NCI-H446 treated with DMSO at 0.1 percent for 48 hours (cell line): ENCODE data around the gene SP8.

Experiments
- DNase-seq: peaks from one replicate; lab custom pipeline; 2025; lab: John Stamatoyannopoulos, UW

SP8 gene

DNA sequence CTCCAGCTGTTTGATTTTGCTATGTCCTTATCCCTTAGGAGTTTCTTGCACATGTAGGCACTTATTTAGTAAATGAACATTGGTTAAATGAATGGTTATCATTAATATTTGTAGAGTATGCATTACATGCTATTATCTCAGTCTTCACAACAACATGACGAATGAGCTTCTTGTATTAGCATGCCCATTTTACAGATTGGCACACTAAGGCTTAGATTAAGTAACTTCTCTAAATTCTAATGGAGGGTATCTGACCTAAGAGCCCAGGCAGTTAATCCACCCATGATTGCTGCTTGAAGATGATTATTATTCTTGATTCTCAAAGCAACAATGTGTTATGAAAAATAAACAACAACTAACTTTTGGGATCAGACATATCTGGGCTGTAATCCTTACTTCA, 32.7 kb downstream of the SP8 start:
- no peak for DNase-seq

DNA sequence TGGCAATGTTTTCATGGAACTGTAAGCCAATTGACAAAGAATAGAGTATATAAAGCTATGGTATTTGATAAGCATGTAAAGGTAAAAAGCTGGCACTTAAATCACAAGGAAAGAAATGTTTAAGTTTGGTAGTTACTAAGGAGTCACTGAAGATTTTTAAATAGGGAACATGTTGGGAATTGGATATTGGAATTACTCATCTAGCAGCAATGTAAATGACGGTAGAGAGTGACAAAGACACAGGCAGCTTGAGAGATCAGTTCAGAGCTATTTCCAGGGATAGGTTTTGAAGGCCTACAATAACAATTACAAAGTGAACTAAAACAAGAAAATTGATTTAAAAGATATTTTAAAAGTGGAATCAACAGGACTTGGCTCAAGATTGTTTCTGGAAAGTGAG, 36.8 kb downstream of the SP8 start:
- DNase-seq = no peak

DNA sequence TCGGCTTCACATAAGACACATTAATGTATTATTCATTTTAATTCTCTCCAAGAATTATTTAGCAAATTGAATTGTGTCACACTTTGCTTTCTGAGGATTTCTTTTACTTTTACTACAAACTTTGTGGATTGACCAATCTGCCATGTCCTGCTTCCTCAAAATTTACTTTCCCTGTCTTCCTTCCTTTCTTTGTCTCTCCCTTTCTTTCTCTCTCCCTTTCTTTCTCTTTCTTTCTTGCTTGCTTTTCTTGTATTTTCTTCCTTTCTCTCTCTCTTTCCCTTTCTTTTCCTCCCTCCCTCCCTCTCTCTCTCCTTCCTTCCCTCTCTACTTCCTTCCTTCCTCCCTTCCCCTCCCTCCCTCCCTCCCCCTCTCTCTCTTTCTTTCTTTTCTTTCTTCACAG, 37.8 kb downstream of the SP8 start:
- DNase-seq = no peak

DNA sequence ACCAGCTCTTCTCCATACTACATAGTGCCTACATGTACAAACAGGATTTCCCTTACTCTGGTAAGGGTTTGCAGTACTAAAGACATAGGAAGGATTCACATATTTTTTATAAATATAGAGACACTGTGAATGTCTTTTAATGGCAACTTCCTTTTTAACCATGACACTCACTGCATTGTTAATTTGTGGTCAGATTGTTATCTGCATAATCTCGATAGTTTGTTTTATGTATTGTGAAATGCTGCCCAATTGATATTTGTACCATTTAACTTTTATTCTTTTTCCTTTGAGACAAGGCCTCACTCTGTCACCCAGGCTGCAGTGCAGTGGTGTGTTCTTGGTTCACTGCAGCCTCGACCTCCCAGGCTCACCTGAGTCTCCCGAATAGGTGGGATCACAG, 39.7 kb downstream of the SP8 start:
- no peak for DNase-seq

DNA sequence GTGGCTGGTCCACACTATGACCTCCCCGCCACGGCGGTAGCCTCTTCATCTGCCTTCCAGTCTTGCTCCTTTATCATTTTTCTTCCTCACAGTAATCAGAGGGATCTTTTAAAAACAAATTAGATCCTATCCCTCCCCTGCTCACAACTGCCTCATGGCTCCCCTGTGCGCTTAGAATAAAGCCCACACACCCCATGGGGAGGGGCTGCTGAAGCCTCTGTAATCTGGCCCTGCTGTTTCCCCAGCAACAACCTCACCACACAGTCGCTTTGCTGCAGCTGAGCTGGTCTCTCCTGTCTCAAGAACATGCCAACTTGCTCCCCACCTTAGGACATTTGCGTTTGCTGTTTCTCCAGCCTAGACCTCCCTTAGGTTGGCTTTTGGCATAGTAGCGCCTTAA, 41.0 kb downstream of the SP8 start:
- DNase-seq = no peak

DNA sequence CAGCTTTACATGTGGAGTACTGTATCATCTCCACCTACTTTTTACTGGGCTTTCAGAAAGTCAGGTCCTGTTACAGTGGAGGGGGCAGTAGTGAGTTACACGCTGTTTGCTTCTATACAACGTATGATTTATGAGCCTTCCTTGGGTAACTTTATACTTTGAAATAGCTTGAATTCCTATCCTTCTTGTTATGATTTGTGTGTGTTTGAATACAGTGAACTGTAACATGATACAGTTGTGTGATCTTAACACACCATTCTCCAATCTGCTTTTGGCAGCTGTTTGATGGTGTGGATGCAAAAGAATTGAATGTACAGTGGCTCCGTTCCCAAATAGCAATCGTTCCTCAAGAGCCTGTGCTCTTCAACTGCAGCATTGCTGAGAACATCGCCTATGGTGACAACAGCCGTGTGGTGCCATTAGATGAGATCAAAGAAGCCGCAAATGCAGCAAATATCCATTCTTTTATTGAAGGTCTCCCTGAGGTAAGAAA, 41.7 kb downstream of the SP8 start:
- no peak for DNase-seq

DNA sequence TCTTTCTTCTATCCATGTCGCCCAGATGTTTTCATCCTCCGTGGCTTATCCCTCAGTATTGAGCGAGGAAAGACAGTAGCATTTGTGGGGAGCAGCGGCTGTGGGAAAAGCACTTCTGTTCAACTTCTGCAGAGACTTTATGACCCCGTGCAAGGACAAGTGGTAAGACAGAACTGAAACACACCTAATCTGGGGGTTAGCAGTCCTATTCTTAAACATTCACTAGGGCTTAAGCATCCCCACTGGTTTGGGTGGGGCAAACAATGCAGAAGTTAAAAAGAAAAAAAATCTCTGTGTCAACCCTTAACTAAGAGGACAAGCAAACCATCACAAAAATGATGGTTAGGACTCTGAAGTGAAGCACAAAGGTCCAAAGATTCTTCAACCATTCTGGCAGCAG, 43.8 kb downstream of the SP8 start:
- no peak for DNase-seq

DNA sequence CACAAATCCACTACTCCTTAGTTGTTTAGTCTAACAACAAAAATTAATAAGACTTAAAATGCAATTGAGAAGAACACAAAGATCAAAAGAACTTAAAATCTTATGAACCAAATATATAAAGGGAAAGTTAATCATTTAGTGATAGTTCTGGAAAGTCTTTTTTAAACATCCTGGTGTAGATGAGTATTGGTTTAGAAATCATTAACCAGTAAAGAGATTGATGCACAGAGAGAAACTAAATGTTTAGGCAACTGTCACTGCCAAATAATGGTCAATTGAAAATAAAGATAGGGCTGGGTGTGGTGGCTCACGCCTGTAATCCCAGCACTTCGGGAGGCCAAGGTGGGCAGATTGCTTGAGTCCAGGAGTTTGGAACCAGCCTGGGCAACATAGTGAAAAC, 44.9 kb downstream of the SP8 start:
- DNase-seq = no peak

DNA sequence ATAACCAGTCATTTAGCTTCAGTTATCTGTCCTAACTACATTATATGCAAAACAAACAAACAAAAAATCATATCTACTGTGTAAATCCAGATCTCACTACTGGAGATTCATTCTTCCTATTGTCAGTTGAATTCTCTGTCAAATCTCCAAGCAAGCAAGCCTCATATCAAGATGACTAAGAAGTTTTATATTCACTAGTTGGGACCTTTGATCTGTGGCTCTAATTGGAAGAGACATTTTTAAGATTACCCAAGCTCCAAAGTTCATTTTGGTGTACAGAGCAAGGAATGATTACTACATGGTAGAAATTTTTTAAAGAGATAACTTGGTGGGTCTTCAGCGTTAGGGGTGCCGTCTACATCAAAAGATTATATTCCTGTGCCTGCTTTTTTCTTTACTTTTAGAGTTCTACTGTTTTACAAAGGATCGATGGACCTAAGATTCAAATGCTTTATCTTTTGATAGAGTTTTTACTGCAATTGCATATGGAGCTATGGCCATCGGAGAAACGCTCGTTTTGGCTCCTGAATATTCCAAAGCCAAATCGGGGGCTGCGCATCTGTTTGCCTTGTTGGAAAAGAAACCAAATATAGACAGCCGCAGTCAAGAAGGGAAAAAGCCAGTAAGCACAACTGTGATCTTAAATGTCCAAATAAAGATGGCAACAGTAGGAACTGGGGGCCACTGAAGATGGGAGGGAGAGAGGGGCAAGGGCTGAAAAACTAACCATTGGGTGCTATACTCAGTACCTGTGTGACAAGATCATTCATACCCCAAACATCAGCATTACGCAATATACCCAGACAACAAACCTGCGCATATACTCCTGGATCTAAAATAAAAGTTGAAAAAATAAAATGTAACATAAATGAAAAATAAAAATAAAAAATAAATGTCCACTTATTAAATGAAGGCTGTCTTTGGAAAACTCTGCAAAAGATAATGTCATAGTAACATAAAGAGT, 47.9 kb downstream of the SP8 start:
- DNase-seq = no peak

DNA sequence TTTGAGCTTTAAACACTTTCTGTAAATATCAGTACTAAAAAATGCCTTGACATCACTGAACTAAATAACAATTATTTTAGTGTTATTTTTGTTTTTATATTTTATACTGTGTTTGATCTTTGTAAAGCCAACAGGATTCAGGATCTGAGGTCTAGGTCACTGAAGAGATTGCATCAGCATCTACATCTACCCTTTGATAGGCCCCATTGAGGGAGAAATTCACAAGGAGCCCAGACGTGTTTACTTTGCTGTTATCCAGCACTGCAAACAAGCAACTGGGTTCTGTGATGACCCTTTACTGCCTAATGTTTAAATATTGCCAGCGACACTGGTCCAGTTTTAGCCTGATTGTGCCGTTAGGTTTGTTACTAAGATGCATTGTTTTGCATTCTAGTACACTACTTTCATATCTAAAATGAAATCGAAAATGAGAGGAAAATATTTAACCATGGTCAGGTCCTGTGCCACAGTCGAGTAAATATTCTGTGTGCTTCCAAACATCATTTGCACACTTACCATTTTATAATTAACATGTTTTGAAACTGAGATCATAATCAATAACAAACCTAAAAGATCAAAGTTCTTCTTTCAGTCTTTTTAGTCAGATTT, 48.7 kb downstream of the SP8 start:
- no peak for DNase-seq

DNA sequence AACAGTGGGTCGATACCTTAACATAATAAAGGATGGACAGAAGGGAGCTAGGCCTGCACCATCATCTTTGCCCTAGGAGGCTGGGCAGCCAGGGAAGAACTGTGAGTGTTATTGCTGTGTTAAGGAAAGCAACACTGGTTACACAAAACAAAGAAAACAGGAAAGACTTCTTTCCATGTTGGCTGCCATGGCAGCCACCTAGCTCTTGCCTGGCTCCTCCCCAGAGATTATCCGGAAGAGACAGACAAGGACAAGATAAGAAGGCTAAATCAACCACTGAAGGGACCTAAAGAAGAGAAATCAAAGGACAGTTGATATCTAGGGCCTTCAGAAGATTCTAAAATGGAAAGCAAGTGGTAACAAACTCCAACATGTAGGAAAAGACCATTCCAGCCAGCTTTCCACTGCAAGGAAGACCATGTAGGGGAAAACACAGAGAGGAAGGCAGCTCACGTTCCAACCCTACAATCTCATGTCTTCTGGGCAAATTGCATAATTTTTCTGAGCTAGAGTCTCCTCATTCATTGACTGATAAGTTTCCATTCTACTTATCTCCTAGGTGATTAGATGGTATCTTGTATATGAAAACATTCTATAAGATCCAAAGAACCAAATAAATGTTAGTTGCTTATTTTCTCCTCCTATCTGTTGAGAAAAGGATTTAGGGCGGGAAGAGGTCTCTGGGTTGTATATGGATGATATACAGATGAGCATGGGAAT, 51.2 kb downstream of the SP8 start:
- DNase-seq = no peak
